ENCODE results near the gene VEZT. TPM values are rescaled to one million over a fixed set of nuclear protein-coding genes. Genes with fewer than 3 reads are reported as not detected.
"Not testable (repeated sequence)": the region's sequence is repeated elsewhere in the genome, so short reads cannot be mapped to it uniquely, and the experiment has no call there.

Gene VEZT
- total and polyA plus RNA-seq, 12 donors: 17.1 to 92.5 (median 73.5) TPM

DNA sequence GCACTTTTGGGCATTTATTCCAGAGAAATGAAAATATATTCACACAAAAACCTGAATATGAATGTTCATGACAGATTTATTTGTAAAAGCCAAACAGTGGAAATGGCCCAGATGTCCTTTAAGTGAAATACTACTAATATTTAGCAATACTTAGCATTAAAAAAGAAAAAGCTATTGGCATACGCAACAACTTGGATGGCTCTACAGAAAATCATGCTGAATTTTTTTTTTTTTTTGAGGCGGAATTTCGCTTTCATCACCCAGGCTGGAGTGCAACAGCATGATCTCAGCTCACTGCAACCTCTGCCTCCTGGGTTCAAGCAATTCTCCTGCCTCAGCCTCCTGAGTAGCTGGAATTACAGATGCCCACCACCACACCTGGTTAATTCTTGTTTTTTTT is 24.5 kb upstream of the VEZT start:
- ATAC-seq: no peak

DNA sequence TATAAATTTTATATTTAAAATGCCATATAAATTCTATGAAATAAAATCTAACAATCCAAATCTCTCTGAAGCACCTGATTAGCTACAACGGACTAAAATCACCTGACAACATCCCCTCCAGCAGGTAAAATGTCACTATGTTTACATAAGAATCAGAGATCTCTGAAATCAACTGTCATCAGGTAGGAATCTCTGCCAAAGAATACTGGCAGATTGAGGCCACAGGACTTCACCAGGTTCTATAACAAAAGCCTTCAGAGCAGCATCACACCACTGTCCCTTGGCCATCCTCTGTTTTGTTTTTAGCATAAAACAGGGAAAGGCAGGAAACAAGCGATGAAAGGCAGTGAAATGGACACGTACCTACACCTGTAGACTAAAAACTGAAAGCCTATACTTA is 22.5 kb upstream of the VEZT start:
- WGBS, 2 donors: 84 to 92% methylated on average over 3 of the region's 3 CpGs
- Histone ChIP-seq H3K36me3 (no peaks in the 10 kb centered on the region), H3K4me1 (peaks cover 0 to 14% (median 4%) of the 10 kb centered on the region in 9 donors), H3K9me3 (no peaks in the 10 kb centered on the region), H3K4me3 (no peak overlapping the region), H3K27ac (no peak overlapping the region), H3K27me3 (no peaks in the 10 kb centered on the region)
- TF ChIP-seq, protein P1, sequence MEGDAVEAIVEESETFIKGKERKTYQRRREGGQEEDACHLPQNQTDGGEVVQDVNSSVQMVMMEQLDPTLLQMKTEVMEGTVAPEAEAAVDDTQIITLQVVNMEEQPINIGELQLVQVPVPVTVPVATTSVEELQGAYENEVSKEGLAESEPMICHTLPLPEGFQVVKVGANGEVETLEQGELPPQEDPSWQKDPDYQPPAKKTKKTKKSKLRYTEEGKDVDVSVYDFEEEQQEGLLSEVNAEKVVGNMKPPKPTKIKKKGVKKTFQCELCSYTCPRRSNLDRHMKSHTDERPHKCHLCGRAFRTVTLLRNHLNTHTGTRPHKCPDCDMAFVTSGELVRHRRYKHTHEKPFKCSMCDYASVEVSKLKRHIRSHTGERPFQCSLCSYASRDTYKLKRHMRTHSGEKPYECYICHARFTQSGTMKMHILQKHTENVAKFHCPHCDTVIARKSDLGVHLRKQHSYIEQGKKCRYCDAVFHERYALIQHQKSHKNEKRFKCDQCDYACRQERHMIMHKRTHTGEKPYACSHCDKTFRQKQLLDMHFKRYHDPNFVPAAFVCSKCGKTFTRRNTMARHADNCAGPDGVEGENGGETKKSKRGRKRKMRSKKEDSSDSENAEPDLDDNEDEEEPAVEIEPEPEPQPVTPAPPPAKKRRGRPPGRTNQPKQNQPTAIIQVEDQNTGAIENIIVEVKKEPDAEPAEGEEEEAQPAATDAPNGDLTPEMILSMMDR (IDR thresholded peaks at IDR 0.05): no peak
- no peak for DNase-seq
- intact Hi-C loops (cut with DNase I): no loop called here
- no peak for ATAC-seq

More for the DNA sequence above, 24.5 kb upstream of the VEZT start:
- TF ChIP-seq, protein P1 (IDR thresholded peaks at IDR 0.05): no peak
- intact Hi-C loops (cut with DNase I): no loop called here
- 97 to 98% methylated on average over 3 of the region's 3 CpGs for WGBS, 2 donors
- no peak overlapping the region for H3K27ac ChIP-seq
- no peaks in the 10 kb centered on the region for H3K36me3 ChIP-seq
- H3K4me1 ChIP-seq: peaks cover 0 to 5% (median 0%) of the 10 kb centered on the region in 9 donors
- DNase-seq: no peak
- H3K9me3 ChIP-seq: no peaks in the 10 kb centered on the region
- no peak overlapping the region for H3K4me3 ChIP-seq
- H3K27me3 ChIP-seq: no peaks in the 10 kb centered on the region

DNA sequence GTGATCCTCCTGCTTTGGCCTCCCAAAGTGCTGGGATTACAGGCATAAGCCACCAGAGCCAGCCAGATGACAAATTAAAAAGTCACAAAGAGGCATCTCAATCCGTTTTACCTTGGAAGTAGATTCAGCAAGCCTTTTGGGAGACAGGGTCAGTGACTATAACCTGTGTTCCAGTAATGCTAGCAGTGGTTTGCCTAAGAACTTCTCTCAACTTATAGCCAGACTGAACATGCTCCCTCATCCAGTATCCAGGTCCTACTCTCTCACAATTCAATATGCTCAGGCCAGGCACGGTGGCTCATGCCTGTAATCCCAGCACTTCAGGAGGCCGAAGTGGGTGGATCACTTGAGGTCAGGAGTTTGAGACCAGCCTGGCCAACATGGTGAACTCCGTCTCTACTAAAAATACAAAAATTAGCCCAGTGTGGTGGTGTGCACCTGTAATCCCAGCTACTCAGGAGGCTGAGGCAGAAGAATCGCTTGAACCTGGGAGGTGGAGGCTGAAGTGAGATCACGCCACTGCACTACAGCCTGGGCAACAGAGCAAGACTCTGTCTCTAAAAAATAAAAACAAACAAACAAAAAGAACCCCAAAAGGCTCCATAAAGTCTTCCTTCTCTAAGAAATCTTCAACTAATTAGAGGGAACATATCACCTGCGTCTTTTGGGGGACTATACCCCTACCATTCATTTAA is 20.6 kb upstream of the VEZT start:
- H3K36me3 ChIP-seq; intact Hi-C loops (cut with DNase I); H3K4me3 ChIP-seq; ATAC-seq; H3K9me3 ChIP-seq; H3K27me3 ChIP-seq; DNase-seq; H3K27ac ChIP-seq: not testable (repeated sequence)
- 95% methylated on average over 7 of the region's 7 CpGs for WGBS, 2 donors
- H3K4me1 ChIP-seq: peaks cover 0 to 27% (median 18%) of the 10 kb centered on the region in 9 donors

DNA sequence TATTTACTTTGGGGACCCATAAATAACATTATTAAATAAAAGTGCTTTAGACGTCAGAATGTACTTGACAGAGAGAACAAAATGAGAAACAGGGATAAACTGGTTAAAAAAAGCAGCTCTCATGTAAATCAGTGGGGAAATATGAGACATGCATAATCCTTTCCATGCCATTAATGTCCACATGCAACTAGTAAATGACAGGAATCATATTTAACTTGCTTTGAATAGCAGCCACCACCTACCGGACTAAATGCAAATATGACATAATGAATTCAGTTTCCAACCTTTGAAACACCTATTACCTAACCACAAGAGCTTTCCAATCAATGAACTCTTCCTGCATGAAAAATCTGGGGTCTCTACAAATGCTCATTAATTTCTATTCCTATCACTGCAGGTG is 20.0 kb upstream of the VEZT start:
- no peak overlapping the region for H3K4me3 ChIP-seq
- peaks cover under 1 to 33% (median 24%) of the 10 kb centered on the region in 9 donors for H3K4me1 ChIP-seq
- H3K36me3 ChIP-seq: no peaks in the 10 kb centered on the region
- H3K27me3 ChIP-seq: no peaks in the 10 kb centered on the region
- ATAC-seq: no peak
- intact Hi-C loops (cut with DNase I): no loop called here
- H3K9me3 ChIP-seq: no peaks in the 10 kb centered on the region
- TF ChIP-seq, protein P1 (IDR thresholded peaks at IDR 0.05): no peak
- DNase-seq: no peak
- H3K27ac ChIP-seq: no peak overlapping the region
- WGBS, 2 donors: 86 to 93% methylated on average over 2 of the region's 2 CpGs

DNA sequence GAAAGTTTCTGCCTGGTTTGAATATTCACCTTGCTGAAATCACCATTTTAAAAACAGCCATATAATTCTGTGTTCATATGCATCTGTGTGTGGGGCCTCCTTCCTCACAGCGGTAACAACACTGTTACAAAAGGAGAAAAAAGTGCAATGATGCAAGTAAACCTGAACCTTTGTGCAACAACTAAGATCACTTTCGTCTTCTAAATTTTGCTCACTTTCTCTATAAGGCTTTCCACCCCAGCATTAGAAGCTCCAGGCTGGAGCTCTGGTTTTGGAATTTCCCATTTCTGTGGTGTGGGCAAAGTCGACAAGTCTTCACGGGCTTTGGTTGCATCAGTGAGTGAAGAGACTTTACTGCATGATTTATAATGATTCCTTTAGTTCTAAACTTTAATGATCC is 18.7 kb upstream of the VEZT start:
- Histone ChIP-seq H3K36me3 (no peaks in the 10 kb centered on the region), H3K4me1 (peaks cover 5 to 46% (median 36%) of the 10 kb centered on the region in 9 donors), H3K9me3 (no peaks in the 10 kb centered on the region), H3K4me3 (no peak overlapping the region), H3K27me3 (no peaks in the 10 kb centered on the region), H3K27ac (no peak overlapping the region)
- DNase-seq (no peak), ATAC-seq (no peak)
- intact Hi-C loops (cut with DNase I): no loop called here
- TF ChIP-seq, protein P1 (IDR thresholded peaks at IDR 0.05): no peak
- WGBS, 2 donors: 95% methylated on average over 4 of the region's 4 CpGs
